GM18909 (cell line): ENCODE results near the gene ERC1.
"Not testable (repeated sequence)": the region's sequence is repeated elsewhere in the genome, so short reads cannot be mapped to it uniquely, and the experiment has no call there.

Experiments used
- ATAC-seq: cut with Tn5 transposase; IDR thresholded peaks from one replicate; pipeline ENCODE4 v1.9.1; 2021; ENCODE audit warnings: mild to moderate bottlenecking; ENCODE audit not compliant: unreplicated experiment, poor library complexity

ERC1 gene

DNA sequence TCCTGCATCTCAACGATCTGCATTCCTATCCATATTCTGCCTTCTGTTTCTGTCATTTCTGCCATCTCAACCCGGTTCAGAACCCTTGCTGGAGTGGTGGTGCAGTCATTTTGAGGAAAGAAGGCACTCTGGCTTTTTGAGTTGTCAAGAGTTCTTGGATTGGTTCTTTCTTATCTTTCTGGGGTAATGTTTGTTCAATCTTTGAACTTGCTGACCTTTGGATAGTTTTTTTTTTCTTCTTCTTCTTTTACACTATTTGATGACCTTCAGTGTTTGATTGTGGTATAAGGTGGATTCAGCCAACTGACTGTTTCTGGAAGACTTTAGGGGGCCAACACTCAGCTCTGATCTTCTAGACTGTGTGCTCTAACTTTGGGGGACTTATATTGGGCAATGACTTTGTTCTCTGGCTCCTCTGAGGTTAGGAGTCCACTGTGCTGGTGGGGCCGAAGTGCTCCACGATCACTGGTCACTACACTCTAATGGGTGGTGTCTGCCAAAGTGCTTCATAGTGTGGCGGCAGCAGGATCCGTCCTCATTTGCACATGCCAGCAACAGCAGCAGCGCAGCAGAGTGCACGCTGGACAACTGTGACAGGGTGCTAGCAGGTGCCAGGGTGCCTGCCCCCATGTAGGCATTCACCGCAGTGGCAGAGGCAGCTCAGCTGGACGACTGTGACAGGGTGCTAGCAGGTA lies 347.6 kb downstream of the ERC1 start:
- no peak for ATAC-seq

DNA sequence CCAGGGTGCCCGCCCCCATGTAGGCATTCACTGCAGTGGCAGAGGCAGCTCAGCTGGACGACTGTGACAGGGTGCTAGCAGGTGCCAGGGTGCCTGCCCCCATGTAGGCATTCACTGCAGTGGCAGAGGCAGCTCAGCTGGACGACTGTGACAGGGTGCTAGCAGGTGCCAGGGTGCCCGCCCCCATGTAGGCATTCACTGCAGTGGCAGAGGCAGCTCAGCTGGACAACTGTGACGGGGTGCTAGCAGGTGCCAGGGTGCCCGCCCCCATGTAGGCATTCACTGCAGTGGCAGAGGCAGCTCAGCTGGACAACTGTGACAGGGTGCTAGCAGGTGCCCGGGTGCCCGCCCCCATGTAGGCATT lies 348.1 kb downstream of the ERC1 start:
- ATAC-seq, result not testable (repeated sequence)

DNA sequence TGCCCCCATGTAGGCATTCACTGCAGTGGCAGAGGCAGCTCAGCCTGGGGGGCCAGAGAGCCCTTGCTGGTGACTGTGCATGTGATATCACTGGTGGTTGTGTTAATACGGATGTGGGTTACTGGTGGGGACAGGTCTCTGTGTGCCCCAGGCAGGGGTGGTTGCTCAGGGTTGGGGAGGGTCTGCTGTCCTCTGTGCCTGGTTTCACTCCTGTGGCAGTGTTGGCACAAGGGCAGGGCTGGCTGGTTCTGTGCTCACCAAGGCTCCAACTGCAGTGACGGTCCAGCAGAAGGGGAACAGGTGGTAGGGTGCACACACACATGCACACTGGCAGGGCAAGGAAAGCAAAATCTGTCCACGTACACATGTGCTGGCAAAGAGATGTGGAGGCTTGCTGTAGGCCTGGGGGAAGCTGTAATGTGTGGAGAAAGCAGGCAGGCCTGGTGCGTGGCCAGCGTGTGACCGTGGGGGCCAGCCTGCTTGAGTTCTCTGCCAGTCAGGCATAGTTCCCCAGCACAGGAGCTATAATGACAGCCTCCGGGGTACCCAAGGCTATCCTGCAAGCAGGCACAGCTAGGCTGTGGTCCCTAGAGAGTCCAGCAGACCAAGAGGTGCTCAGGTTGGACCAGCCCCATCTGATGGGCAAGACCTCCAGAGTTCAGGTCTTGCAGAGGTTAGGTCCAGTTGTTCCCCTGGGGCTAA lies 348.7 kb downstream of the ERC1 start:
- no peak for ATAC-seq

DNA sequence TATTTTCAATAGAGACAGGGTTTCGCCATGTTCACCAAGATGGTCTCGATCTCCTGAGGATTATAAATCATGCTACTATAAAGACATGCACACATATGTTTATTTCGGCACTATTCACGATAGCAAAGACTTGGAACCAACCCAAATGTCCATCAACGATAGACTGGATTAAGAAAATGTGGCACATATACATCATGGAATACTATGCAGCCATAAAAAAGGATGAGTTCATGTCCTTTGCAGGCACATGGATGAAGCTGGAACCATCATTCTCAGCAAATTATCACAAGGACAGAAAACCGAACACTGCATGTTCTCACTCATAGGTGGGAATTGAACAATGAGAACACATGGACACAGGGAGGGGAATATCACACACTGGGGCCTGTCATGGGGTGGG lies 350.2 kb downstream of the ERC1 start:
- ATAC-seq, result not testable (repeated sequence)

DNA sequence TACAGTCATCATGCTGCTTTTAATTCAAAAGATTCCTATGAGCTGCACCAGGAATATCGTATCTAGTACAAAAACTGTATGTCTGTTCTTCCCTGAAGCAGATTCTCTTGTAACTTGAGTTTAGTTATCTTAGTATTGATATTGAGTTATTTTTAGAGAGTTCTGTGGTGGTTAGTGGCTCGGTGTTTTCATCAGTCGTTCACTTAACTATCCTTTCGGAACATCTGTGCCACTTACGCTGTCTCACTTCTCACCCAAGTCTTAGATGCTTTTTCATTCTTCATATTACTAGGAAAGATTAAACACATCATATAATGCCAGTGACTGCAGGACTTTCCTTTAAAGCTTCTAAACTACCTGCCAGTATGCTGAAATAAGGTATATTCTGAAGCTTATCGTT lies 352.4 kb downstream of the ERC1 start:
- ATAC-seq, result no peak

DNA sequence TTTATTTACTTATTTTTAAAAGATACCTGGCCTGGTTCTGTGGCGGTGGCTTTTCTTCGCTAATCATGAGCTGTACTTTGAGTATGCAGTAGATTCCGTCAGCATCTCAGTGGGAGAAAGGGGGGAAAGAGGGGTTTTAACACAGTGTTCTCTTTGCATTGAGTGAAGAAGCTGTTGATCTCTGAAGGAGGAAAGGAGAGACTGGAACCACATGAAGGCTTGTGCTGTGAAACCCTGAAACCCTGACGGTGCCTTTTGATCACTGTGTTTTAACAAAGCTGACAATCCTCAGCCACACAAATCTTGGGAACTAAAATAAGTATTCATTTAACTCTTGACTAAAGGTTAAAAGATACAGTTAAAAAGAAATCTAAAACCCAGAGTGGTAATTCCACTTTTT lies 353.2 kb downstream of the ERC1 start:
- ATAC-seq, result no peak

DNA sequence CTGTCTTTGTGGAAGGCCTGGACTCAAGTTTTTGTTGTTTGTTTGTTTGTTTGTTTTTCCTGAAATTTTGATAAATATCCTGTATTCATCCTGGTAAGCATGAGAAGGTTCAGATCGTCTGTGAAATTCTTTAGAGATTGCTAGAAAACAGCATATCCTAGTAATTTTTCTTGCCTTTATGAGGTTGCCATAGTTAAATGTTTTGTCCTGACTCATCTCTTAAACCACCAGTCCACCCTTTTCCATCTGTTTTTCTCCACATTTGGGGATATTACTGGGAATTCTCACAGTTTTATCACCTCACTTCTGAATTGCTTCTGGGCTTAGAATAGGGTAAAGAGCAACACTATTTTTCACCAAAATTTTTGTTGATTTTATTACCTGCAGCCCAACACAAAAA lies 355.1 kb downstream of the ERC1 start:
- no peak for ATAC-seq

DNA sequence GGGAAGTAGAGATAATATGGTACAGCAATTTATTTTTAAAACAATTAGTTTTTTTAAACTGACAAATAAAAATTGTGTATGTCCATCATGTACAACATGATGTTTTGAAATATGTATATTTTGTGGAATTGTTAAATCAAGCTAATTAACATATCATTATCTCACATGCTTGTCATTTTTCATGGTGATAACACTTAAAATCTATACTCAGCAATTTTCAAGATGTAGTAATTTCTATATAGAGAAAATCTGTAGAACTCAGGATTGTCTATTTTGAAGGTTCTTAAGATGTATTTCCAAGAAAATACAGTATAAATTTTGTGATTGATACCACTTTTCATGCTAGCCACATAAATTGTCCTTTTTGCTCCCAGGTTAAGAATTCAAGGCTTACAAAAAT lies 356.3 kb downstream of the ERC1 start:
- ATAC-seq, result no peak

DNA sequence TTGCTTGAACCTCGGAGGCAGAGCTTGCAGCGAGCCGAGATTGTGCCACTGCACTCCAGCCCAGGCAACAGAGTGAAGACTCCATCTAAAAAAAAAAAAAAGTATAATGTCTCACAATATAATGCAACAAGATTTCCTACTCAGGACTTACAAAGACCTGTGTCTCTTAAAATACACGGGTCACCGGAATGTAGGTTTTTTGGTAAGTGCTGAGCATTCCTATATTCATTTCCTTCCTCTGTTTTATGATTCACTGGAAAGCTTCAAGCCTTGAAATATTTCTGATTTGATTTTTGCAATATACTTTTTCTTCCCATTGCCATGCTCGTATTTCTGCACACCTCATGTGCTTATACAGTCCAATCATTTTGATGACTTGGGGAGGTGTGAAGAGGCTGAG lies 357.6 kb downstream of the ERC1 start:
- ATAC-seq, result no peak

DNA sequence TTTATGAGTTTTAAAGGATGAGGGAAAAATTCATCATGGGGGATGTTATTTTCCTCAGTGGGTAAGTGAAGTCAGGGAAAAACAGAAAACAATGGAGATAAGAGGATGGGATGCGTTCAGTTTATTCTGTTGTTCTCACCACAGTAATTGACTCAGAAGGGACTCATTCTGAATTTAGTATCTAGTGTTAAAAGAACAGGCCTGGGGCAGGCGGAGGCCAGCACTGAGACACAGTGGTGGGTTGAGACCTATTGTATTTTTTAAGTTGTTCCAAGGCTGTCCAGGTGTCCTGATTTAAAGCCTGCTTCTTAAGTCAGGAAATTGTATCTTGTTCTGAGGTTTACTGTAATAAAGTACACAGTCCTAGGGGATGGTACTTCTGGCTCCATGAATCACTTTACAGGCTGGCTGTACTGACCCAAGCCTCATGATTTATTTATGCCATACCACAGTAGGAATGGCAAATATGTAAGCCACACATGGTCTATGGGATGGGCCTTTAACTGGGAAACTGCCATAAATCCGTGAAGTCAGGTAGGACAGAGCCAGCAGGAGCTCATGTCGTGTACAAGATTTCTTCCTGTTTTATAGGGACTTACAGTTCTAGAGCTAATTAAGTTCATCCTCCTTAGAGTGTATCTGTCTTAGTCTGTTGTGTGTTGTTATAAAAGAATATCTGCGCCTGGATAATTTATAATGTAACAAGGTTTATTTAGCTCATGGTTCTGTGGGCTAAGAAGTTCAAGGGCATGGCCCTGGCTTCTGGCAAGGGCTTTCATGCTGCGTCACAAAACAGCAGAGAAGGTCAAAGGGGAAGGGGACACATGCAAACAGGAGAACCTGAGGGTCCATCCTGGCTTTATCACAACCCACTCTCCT lies 359.3 kb downstream of the ERC1 start:
- ATAC-seq, result no peak

DNA sequence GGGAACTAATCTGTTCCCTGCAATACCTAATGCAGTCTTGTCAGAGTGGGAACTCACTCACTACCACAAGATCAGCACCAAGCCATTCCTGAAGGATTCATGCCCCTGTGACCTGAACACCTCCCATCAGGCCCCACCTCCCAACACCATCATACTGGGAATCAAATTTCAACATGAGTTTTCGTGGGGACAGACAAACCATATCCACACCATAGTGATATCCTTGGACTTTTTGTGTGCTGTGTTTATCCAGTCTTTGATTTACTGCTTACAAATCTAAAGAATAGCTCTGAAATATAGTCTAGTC lies 359.9 kb downstream of the ERC1 start:
- no peak for ATAC-seq

DNA sequence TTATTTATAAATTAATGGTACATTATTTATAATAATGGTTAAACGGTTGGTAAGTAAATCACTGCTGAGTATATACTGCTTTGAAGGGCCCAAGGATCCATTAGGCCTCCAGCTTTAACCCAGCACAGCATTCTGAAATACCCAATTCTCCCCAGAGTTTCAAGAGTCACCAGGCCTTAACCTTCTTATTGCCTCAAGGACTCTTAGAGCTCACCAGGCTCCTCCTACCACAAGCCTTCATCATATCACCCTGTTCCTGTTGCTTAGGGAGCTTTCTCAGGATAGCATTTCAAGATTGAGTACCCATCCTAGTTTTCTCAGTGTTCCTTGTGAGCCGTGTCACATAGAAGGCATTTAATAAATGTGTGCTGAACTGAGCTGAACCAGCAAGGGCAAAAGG lies 360.9 kb downstream of the ERC1 start:
- no peak for ATAC-seq

DNA sequence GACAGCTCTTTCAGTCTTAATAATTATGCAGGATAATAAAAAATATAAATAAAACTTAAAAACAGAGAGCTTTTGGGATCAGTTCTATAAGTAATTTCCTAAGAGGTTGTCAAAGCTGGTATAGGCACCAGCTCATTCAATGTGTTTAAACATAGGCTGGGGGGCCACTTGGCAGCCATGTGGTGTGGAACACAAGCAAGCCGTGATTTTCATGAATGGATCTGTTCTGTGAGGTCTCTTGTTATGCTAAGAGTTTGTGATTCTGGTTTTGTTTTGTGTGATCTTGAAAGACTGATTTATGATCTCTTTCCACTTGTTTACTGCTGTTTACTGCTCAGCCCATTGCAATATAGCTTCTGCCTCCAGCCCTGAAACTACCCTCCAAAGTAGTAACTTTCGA lies 362.4 kb downstream of the ERC1 start:
- no peak for ATAC-seq

DNA sequence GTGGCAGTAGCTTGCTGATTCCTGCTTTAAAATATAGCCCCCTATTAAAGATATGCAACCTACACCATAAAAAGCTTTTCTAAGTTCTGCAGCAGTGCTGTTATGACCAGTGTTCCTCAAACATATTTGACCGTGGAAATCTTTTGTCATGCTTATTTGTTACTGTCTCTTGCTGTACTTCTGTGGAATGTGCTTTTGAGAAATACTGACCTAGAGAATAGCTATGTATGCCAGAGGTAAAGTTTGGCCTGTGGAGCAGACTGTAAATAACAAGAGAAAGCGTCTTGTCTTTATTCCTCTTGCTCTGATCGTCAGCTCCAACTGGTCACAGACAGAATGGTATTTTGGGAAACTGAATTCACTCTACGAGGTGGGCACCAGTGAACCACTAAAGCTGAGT lies 364.4 kb downstream of the ERC1 start:
- ATAC-seq, result no peak

DNA sequence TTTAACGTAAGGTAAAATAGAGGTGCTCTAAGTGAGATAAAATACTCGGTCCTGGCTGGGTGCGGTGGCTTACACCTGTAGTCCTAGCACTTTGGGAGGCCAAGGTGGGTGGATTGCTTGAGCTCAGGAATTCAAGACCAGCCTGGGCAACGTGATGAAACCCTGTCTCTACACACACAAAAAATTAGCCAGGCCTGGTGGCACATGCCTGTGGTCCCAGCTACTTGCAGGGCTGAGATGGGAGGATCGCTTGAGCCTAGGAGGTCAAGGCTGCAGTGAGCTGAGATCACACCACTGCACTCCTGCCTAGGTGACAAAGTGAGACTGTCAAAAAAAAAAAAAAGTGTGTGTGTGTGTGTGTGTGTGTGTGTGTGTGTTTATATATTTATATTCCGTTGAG lies 364.8 kb downstream of the ERC1 start:
- not testable (repeated sequence) for ATAC-seq

DNA sequence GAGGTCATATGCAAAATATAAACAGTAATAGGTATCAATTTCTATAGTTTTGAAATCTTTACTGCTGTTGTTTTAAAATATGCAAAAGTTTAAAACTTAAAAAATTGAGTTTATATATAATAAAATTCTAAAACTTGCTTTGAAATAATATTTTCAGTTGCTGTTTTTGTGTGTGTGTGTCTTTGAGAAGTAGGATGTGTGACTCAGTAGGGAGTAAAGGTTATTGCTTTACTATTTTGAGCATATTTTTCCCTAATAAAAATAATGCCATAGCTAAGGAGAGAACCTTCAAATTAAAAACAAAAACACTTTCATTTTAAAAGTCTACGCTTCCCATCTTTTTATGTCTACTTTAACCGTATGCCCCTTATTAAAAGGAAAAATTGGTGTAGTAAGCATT lies 365.3 kb downstream of the ERC1 start:
- ATAC-seq, result no peak

DNA sequence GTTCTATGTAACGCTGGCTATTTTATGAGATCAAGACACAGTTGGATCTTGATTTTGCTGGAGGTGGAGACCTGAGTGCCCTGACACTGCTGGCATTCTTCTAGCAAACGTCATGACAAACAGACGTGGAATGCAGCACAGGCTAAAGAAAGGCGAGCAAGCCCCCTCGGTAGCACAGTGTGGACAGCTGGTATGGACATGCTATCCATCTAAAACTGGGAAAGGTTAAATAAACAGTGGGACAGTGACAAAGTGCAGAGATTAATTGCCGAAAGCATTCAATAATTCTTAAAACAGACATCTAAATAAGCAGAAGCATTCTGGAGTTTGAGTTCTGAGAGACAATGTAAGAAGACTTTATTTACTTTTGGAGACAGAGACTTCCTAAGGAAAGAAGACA lies 366.1 kb downstream of the ERC1 start:
- no peak for ATAC-seq

DNA sequence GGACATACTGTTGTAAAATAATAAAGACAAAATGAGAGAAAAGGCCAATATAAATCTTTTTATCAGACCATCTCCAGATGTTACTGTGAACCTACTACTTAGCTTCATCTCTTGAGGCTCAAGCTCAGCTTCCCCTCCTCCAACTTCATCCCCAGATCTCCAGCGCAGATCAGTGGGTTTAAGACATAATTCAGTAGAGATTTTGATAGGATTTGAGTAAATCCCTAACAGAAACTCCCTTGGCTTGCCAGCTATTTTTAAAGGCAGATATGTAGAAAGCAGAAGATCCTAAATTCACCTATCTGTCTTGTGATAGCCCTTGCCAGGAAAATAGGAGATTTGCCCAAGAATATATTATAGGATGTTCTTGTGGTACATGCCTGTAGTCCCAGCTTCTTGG lies 366.7 kb downstream of the ERC1 start:
- ATAC-seq, result no peak

DNA sequence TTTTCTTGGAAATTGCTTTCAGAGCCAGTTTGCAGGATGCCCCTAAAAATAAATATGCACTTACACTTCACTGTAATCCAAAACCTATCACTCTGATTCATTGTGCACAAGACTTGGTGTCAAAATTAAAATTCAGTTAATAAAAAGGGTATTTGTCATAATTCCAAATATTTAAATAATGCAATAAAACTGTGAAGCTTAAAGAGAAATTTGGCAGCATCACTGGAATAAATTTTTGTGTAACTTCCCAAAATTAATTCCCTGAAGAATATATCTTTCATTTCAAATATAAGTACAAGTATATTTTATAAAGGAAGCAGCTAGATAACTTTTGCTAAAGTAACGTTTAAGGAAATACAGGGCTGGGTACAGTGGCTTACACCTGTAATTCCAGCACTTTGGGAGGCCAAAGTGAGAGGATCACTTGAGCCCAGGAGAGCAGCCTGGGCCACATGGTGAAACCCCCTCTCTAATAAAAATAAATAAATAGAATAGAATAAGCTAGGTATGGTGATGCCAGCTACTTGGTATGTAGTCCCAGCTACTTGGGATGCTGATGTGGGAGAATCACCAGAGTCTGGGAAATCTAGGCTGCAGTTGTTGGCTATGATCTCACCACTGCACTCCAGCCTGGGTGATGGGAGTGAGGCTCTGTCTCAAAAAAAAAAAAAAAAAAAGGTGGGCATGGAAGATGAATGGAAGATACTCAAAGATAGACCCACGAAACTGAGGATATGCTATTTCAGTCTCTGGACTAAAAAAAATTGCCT lies 369.6 kb downstream of the ERC1 start:
- ATAC-seq, result no peak

DNA sequence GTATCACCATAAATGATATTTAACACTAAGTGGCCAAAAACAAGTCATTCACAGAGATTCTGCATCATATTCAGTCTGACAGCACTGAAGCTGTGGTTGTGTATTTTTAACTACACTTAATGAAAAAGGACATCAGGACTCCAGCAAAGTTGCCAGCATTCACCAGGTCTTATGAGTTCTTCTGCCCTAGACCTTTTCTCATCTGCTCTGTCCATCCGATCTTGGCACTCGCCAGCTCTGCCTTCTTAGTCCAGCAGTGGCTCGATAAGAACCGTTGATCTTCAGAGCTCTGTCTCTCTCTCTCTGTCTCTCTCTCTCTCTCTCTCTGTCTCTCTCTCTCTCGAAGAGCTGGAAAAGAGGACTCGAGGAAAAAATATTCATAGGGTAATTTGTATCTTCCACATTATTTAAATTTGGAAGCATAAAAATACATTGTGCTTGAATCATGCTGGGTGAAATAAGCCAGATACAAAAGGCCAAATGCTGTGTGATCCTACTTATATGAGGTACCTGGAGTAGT lies 371.2 kb downstream of the ERC1 start:
- ATAC-seq, result no peak

DNA sequence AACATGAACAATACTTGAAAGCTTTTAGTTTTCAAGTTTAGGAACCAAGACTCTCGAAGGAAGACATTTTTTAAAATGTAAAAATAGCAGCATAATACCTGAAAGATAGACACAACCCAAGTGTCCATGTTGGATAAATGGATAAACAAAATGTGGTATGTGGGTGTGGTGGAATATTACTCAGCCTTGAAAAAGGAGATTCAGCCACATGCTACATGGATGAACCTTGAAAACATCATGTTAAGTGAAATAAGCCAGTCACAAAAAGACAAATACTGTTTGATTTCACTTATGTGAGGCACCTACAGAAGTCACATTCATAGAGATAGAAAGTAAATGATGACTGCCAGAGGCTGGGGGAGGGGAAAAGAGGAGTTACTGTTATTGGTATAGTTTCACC lies 374.7 kb downstream of the ERC1 start:
- no peak for ATAC-seq
